Measurements from ENCODE around the gene GNB4.

GNB4 gene

DNA sequence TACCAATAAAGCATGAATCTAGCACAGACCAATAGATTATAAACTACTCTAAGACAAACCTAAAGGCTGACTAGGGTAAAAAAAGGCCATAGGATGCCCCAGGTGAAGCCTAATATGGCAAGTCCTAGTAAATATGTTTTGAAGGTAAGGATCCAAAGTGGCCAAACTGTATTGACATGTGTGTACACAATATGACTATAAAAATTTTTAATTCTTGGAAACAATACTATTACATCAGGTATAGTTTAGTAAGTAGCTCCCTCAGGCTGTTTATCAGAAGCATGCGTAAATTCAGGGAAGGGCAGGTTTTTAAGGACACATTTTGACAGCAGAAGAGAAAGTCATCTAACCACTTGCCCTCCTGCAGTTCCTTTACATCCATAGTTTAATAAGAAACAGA, 18.8 kb downstream of the GNB4 start:
- DNase-seq: no peak

DNA sequence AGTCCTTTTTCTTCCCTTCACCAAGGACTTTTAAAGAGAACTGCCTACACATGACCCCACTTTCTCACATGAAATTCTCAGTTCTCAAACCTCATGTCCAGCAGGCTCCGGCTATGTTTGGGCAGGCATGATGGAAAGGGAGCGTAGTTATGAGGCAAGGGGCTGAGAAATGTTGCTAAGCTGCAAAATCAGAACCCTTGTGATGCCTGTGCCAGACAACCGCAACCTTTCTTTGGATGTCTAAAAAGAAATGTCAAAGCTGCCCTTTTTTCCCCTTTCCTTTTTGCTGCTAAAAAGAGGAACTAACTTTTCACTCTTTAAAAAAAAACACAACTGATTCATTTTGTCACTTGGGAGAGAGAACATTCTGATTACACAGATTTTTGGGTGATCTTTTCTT, 19.2 kb downstream of the GNB4 start:
- no peak for DNase-seq

DNA sequence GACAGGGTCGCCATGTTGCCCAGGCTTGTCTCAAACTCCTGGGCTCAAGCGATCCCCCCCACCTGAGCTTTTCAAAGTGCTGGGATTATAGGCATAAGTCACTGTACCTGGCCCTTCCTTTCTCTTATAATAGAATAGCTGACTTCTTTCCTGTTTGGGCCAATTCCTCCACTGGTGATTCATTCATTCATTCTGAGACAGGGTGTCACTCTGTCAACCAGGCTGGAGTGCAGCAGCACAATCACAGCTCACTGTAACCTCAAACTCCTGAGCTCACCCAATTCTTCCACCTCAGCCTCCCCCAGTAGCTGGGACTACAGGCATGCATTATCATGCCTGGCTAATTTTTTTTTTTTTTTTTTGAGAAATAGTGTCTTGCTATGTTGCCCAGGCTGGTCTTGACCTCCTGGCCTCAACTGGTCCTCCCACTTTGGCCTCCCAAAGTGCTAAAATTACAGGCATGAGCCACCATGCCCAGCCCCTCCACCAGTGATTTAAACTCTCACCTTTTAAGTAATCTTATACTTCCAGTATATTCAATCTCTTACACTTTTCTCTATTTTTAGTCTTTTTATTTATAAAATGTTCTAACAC, 20.9 kb downstream of the GNB4 start:
- DNase-seq: no peak

DNA sequence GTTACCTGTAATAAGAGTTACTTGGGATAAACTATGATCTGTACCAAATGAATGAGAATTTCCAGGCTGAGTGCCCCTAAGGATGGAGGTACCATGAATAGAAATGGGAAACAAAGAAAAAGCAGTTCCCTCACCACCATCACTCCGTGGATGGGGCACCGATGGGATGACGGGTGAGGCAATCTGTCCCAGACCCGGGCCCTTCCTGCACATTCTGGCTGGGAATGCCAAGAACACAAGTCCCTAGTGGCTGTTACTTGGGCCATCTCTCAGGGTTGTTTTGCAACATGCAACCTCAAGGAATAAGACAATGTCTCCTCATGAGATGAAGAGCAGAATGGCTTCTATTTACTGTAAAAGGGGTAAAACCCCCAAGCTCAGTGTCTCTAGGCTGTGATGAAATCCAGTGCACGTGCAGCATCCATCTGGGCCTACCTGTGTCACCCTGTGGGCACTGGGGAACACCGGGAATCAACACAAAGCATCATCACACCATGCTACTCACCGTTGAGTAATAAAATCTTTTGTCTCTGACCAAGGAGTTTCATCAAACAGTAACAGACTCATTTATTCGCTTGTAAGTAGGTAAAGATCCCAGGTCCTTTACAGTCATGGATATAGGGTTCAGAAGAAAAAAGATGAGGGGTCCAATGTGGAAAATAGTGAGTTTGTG, 22.3 kb downstream of the GNB4 start:
- no peak for DNase-seq

DNA sequence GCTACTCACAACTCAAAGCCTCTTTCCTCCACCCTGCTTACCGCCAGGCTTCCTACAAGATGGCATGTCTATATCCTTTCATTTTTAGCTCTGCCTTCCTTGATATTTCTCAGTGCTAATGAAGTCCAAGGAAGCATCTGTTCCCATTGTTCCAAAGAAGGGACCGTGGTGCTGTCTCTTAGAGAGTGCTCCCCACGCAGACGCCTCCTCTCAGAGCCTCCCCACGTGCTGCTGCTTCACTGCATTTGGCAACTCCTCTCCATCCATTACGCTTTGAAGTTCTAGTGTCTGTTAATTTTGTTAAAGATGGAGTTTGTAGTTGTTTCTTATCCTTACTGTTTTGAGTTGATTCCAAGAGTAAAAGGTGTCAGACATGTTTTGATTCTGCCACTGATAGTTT, 26.2 kb downstream of the GNB4 start:
- DNase-seq: no peak

DNA sequence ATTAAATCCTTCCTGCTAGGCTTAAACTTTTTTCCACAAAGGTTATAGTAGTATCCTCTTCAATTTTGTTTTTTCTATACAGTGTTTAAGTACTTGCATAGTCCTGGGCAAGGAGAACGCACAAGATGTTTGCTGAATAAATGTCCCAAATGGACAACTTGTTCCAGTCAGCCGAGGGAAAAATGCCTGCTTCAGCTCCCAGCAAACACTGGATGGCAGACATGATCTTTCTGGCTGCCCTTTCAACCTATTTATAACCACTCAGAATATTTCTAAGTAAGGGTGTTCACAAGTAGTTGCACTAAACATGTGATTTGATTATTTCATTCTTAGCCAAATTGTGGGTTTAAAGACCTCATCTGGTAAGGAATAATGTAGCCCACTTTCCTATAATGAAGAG, 29.8 kb downstream of the GNB4 start:
- peak; percentile 6 for DNase-seq

DNA sequence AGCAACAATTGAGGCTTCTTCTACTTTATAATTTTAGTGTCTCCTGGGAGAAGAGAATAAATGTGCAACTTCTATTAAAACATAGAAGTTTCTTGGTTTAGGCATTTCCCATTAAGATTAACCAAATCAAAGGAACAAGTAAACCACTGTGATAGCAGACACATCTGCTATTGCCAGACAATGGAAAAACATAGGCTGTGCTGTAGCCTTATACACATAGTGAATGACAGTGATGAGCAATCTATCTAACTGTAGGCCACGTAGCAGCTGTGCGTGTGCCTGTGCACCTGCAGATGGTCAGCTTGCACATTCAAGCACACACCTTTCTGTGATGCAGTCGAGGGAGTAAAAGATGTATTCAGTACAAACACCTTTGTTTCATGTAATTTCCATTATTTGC, 32.7 kb downstream of the GNB4 start:
- no peak for DNase-seq

DNA sequence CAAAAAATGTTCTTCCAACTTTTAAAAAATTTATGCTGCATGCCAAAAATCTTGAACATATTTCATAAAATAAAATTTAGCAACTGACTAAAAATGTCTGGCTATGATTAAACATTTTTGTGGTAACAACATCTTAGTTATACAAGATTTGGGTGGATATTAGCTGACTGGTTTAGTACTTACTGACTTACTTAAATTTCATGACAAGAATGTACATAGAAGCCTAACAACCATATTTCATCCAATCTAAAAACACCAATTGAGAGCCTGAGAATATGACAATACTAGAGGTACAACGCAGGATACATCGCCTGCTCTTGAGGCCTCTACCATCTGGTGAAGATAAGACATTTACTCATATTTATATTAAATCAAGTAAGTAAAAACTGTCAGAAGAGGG, 34.6 kb downstream of the GNB4 start:
- no peak for DNase-seq

DNA sequence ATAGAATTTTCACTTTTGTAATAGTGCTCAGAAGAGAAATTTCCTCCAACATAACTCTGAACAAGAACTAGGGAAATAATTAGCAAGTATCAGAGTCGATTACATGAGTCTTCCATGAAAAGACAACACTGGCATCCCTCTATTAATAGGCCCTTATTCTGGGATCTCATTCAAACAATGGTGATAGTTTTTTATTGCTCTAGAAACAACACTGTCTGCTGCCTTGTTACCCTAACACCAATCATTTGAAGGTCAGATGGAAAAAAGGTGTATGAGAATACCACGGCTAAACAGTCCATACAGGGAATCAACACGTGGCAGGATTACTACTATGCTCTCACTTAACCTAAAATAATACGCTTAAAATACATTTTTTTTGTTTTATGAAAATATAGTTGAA, 35.9 kb downstream of the GNB4 start:
- DNase-seq: no peak

DNA sequence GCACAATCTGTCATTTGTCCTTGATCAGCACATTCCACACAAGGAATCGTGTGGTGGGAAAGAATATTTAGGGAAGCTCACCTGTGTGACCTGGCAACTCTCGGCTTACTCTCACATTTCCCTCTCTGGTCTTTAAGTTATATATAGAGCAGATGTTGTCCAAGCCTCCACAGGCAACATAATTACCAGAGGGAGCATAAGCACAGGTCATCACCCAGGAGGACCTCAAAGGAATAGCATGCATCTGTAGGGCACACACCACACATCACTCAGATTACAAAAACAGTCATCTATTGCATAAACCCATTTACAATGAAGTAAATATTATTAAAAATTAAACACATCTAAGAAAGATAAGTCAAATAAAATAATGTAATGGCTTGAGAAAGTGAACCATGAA, 36.5 kb downstream of the GNB4 start:
- DNase-seq: no peak

DNA sequence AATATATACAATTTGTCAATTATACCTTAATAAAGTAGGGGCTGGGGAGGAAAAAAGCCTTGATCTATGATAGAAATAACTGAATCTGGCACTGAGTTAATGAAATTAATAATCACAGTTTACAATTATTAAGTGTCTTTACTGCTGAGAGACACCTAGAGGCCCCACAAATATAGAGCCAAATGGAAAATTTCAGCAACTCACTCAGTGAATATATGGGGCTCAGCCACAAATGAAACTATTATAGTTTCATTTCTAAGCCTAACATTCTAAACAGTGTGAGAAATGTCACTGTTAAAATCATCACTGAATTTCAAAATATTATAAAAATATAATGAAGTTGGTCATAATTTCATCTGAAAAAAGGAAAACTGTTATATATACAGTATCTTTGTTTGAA, 40.3 kb downstream of the GNB4 start:
- DNase-seq: no peak

DNA sequence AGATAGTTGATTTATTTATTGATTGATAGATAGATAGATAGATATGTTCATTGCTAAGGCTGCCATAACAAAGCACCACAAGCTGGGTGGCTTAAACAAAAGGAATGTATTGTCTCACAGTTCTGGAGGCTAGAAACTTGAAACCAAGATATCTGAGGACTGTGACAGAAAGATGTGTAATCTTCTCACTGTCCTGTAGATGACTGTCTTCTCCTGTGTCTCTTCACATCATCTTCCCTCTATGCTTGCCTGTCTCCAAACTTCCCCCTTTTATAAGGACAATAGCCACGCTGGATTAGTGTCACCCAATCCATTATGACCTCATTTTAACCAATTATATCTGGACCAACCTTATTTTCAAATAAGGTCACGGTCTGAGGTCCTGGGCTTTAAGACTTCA, 40.9 kb downstream of the GNB4 start:
- DNase-seq: no peak

DNA sequence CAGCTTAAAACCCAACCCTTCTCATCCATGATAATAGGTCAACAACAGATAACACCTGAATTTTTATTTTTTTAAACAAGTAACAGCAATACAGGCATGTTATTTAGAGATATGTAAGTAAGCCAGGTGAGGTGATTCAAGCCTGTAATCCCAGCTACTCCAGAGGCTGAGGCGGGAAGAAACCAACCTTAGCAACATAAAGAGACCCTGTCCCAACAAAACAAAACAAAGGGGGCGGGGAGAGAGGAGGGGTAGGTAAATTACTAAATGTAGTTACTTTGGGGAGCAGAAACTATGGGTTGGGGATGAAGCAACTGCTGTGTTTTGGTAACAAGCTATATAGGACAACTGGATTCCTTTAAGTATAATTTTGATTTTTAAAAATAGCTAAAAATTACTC, 47.0 kb downstream of the GNB4 start:
- DNase-seq: no peak

DNA sequence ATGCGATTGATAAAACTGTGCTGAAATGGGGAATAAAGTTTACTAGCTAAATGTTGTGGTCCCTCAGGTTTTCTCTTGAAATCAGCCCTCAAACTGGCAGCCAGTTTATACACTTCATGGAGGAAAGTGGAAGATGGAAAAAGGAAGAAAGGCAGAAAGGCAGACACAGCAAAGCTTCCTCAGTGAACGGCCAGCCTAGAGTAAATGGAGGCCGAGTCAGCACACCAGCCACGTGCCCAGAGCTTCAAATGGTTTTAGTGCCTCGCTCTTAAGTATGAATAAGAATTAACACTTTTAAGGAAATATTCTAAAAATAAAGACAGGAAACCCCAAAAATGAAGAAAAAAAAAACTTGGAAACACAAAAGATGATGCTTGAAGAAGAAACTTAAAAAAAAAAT, 48.3 kb downstream of the GNB4 start:
- no peak for DNase-seq

DNA sequence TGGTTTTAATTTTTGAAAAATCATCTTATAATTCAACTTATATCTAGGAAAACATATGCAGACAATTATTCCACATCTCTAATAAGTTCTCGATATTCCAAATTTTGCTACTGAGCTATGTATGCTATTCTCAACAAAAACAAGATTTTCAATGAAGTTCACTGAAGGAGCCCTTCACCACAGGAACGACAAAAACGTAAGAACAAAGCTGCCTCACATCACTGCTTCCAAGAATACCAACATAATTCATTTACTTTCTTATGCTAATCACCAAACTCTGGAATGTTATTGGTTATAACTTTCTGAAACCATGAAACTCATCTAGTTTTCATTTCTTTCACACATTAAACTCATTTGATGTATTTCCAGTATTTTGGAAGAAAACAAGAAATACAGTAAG, 49.7 kb downstream of the GNB4 start:
- DNase-seq: no peak

DNA sequence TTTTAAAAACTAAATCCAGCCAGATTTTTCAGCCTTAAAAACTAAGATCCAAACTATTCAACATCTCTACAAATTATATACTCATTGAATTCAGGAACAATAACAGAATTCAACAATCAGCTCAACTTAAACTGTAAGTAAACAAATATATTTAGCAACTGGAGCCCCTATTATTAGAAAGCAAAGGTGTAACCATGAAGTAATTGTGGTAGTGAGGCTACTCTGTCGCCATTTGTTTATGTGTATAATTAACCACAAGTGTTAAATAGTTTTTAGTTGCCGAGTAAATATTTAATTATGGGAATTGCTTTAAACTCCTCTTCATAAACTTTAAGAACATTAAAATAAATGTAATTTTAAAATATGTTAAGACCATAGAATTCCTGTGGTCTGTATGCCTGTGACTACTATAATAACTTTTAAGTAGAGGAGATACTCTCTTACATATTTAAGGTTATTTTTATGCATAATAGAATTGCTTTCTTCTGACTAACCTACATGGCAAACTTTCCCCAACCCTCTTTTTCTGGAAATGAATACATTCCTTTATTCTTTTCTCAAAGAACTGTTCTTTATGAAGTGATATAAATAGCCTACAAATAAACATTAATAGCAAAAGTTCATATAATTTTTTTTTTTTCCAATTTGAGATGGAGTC, 52.6 kb downstream of the GNB4 start:
- DNase-seq: no peak

DNA sequence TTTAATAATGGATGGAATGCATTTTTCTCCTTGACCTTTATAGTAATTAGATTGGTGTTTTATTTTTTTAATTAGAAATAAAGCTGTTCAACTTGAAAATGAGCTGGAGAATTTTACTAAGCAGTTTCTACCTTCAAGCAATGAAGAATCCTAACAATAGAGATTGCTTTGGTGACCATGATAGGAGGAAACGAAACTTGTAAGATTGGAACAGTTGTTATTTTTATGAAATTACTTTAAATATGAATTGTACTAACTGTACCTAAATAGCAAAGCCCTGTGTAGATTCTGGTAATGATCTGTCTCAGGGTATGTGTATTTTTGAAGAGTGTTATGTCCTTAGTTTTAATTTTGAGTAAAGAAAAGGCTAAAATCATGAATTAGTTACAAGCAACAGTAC, 59.4 kb downstream of the GNB4 start:
- no peak for DNase-seq

DNA sequence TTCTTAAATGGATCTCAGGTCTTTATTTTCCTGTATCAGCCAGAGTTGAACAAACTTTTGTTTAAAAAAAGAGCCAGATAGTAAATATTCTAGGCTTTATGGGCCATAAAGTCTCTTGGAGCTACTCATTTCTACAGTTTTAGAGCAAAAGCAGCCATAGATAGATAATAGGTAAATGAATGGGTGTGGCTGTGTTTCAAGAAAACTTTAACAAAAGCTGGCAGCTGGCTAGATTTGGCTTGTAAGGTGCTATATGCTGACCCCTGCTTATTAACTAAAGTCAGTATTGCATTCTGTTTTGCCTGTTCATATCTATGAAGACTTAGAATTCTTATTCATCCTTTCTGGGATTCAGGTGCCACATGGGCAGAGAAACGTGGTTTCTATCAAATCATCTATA, 74.8 kb downstream of the GNB4 start:
- no peak for DNase-seq

DNA sequence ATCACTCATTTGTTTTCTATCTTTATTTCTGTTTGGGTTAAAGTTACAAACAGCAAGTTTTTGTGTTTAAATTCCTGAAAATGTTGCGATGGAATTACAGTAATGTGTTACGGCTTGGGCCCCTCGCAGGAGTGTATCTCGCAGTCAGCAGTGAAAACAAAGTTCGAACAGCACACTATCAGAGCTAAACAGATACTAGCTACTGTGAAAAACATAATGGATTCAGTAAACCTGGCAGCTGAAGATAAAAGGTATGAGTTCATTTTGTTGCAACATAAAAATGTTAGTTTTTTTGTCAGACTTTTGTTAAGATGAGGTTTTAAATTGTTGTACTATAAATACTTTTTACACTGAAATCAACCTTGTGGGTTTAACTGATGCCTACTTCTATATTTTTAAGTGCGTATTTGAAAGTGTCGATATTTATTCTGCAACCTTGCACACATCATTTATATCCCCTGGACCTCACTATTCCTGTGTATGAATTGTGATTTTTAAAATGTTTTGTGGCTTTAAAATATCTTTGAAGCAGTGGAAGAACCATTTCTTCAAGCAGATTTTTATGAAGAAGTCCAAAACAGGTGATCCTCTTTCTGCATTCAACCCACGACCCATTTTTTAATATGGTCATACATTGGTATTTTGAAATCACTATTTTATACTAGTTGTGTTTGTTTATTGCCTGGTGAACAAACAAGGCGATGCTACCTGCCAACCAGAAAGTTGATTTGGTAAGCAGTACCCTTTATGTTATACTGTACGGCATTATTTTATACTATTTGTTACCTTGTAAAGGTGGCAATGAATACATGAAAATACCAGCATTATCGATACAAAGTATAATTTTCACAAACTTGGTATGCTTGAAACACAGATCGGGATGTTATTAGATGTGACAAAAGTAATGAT, 75.9 kb downstream of the GNB4 start:
- DNase-seq: no peak

DNA sequence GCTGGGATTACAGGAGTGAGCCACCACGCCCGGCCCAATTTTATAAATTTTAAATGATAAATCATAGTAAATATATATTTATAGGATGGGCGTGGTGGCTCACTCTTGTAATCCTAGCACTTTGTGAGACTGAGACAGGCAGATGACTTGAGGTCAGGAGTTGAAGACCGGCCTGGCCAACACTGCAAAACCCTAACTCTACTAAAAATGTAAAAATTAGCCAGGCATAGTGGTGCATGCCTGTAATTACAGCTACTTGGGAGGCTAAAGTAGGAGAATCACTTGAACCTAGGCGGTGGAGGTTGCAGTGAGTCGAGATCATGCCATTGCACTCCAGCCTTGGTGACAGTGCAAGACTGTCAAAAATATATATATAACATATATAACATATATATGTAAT, 77.3 kb downstream of the GNB4 start:
- DNase-seq: no peak

DNA sequence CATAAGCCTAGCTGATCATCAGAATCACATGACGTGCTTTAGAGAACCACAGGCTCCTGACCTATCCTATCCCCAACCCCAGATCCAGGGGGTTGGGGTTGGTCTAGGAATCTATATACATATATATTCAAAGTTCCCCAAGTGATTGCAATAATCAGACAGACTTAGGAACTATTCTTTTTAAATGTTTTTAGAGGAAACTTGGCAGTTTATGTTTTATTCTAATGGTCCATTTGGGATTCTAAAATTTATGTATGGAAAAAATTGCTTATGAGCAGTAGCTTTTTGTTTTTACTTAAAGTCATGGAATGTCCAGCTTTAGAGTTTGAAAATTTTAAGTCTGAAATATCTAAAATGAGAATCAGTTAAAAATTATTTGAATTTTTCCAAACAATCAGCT, 81.6 kb downstream of the GNB4 start:
- no peak for DNase-seq

DNA sequence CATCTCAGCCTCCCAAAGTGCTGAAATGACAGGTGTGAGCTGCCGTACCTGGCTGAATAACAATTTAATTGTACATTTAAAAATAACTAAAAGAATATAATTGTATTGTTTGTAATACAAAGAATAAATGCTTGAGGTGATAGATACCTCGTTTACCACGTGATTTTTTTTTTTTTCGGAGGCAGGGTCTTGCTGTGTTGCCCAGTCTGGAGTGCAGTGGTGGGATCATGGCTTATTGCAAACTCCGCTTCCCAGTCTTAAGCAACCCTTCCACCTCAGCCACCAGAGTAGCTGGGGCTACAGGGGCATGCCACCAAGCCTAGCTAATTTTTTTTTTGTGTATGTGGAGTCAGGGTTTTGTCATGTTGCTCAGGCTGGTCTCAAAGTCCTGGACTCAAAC, 87.9 kb downstream of the GNB4 start:
- no peak for DNase-seq

DNA sequence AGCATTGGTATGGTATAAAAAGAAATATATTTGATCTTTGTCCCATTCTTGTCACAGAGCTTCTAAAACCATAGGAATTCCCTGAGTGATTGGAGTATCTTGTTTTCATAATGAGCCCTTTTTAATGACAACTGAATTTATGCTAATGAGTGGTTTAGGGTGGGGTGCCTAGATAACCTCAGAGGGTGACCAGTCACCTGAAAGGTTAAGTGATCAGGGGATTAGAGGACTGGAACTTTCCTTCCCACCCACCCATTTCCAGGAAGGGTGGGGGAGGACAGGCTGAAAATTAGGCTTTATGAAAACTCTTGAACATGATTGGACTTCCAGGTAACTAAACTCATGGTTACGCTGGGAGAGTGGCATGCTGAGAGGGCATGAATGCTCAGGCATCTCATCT, 95.3 kb downstream of the GNB4 start:
- no peak for DNase-seq
